MM.1S (cell line): ENCODE results near the gene MZB1.

Experiments
- CTCF ChIP-seq: fragments of 300-600 bp; sonication (generic); IDR thresholded peaks from 2 replicates; pipeline ENCODE4 v1.5.1; 2016; ENCODE audit warnings: antibody characterized with exemption, low read length, mixed read lengths
- EZH2phosphoT487 ChIP-seq: fragments of 300-600 bp; sonication (generic); IDR thresholded peaks from 2 replicates; pipeline ENCODE4 v1.6.1; 2018; ENCODE audit warnings: antibody characterized with exemption, low read length

DNA sequence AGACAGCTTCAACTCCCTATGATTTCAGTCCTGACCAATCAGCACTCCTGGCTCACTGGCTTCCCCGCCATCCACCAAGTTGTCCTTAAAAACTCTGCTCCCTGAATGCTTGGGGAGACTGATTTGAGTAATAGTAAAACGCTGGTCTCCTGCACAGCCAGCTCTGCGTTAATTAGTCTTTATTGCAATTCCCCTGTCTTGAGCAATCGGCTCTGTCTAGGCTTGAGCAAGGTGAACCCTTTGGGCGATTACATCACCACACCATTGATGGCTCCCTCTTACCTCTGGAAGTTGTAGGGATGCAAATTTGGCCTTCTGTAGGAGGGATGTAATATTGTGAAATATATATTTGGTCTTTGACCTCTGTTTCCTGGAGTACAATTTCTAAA is 3.7 kb downstream of the MZB1 start:
- TF ChIP-seq EZH2phosphoT487 (no peak), CTCF (no peak)
